NCI-H345 (cell line): ENCODE data around the gene PTPRN.
"Not testable (repeated sequence)": the region's sequence is repeated elsewhere in the genome, so short reads cannot be mapped to it uniquely, and the experiment has no call there.

Source experiments
- DNase-seq: peaks from one replicate; lab custom pipeline; 2025; lab: John Stamatoyannopoulos, UW

PTPRN gene

GRCh38 chr2:219287580-219288265 is 21.5 kb downstream of the PTPRN start:
- DNase-seq: no peak

GRCh38 chr2:219287116-219287440 is 22.1 kb downstream of the PTPRN start:
- DNase-seq: not testable (repeated sequence)

- DNase-seq: no peak
These were observed 22.6 kb downstream of the PTPRN start for GRCh38 chr2:219286436-219287115.

- DNase-seq: no peak
These were observed 23.2 kb downstream of the PTPRN start for GRCh38 chr2:219285894-219286425.

- no peak for DNase-seq
These were observed 23.8 kb downstream of the PTPRN start for GRCh38 chr2:219285373-219285735.

- no peak for DNase-seq
These were observed 24.5 kb downstream of the PTPRN start for GRCh38 chr2:219284501-219285372.

GRCh38 chr2:219282943-219283581 is 26.1 kb downstream of the PTPRN start:
- no peak for DNase-seq

GRCh38 chr2:219282375-219282774 is 26.8 kb downstream of the PTPRN start:
- no peak for DNase-seq

- no peak for DNase-seq
These were observed 27.6 kb downstream of the PTPRN start for GRCh38 chr2:219281588-219281987.

GRCh38 chr2:219280651-219281050 is 28.6 kb downstream of the PTPRN start:
- no peak for DNase-seq

GRCh38 chr2:219279916-219280516 is 29.2 kb downstream of the PTPRN start:
- no peak for DNase-seq

GRCh38 chr2:219279151-219279915 is 29.9 kb downstream of the PTPRN start, which contains the start of gene DNAJB2:
Gene DNAJB2, plus strand, starts transcription at chr2:219279366. Its CDS starts 468 bp downstream, at chr2:219279834.
- DNase-seq: peak; percentile 99

- DNase-seq: no peak
These were observed 30.5 kb downstream of the PTPRN start for GRCh38 chr2:219278655-219279150.

- peak; percentile 80 for DNase-seq
These were observed 31.2 kb downstream of the PTPRN start for GRCh38 chr2:219277703-219278654.

GRCh38 chr2:219274361-219274921 is 34.8 kb downstream of the PTPRN start:
- no peak for DNase-seq

GRCh38 chr2:219273937-219274336 is 35.3 kb downstream of the PTPRN start:
- DNase-seq: no peak

- DNase-seq: no peak
These were observed 36.2 kb downstream of the PTPRN start for GRCh38 chr2:219272995-219273394.

GRCh38 chr2:219272356-219272755 is 36.8 kb downstream of the PTPRN start:
- no peak for DNase-seq

- no peak for DNase-seq
These were observed 38.2 kb downstream of the PTPRN start for GRCh38 chr2:219271021-219271420.
